Neural progenitor cell (in vitro differentiated cells): ENCODE results near the gene NACA2.

Experiments
- EZH2 ChIP-seq: fragments of 200-600 bp; sonication (generic); IDR thresholded peaks from 2 replicates; pipeline ENCODE4 v1.6.1; 2017; ENCODE audit warnings: antibody characterized with exemption, mild to moderate bottlenecking, moderate library complexity
- EZH2phosphoT487 ChIP-seq: fragments of 200-600 bp; sonication (generic); IDR thresholded peaks from 2 replicates; pipeline ENCODE4 v1.6.1; 2017; ENCODE audit warnings: antibody characterized with exemption
- TF ChIP-seq, protein P1 (sequence below): fragments of 200-600 bp; sonication (generic); IDR thresholded peaks from 2 replicates; pipeline ENCODE4 v1.5.1; 2017; ENCODE audit warnings: antibody characterized with exemption, mild to moderate bottlenecking

DNA sequence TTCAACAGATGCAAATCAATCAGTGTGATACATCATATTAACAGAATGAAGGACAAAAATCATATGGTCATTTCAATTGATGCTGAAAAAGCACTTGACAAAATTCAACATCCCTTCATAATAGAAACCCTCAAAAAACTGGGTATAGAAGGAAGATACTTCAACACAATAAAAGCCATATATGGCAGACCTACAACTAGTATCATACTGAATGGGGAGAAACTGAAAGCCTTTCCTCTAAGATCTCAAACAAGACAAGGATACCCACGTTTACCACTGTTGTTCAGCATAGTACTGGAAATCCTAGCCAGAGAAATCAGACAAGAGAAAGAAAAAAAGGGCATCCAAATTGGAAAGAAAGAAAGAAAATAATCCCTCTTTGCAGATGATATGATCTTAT, 47.1 kb upstream of the NACA2 start:
- TF ChIP-seq, protein P1, sequence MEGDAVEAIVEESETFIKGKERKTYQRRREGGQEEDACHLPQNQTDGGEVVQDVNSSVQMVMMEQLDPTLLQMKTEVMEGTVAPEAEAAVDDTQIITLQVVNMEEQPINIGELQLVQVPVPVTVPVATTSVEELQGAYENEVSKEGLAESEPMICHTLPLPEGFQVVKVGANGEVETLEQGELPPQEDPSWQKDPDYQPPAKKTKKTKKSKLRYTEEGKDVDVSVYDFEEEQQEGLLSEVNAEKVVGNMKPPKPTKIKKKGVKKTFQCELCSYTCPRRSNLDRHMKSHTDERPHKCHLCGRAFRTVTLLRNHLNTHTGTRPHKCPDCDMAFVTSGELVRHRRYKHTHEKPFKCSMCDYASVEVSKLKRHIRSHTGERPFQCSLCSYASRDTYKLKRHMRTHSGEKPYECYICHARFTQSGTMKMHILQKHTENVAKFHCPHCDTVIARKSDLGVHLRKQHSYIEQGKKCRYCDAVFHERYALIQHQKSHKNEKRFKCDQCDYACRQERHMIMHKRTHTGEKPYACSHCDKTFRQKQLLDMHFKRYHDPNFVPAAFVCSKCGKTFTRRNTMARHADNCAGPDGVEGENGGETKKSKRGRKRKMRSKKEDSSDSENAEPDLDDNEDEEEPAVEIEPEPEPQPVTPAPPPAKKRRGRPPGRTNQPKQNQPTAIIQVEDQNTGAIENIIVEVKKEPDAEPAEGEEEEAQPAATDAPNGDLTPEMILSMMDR, result no peak
- TF ChIP-seq EZH2, result no peak
- no peak for TF ChIP-seq EZH2phosphoT487
